ENCODE measurements around the gene CAPN9. TPM values are rescaled to one million over a fixed set of nuclear protein-coding genes. Genes with fewer than 3 reads are reported as not detected.

The CAPN9 gene
- total RNA-seq, 1 donor from 2014 or later, result not detected

DNA sequence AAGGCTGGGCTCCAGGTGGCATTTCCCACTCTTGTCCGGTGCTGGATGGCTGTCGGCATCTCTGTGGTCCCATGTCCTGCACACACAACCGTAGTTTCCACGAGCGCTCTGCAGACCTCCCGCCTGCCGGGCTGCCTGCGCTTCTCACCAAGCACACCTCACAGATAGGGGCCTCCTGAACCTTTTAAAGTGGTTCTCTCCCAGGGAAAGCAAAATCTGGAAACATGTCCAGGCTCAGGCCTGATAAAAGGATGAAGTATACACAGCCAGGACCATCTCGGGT is 46.2 kb downstream of the CAPN9 start:
- ATAC-seq (no peak), DNase-seq (ENCODE audit: low spot score) (no peak)

DNA sequence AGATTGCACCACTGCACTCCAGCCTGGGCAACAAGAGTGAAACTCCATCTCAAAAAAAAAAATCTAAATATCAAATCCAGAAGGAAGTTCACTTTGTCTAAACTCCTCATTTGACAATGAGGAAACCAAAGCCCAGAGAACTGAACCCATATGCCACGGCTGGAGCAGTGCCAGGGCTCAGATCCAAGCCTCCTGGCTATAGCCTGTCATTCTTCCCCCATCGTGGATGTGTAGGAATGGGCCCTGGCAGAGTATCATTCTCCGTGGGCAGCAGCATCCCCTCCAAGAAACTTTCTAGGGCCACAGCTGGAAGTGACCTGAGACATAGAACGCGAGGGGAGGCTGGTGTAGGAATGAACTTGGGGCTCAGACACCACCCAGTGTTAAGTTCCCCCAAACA is 47.2 kb downstream of the CAPN9 start:
- DNase-seq (ENCODE audit: low spot score) (no peak), ATAC-seq (no peak)

DNA sequence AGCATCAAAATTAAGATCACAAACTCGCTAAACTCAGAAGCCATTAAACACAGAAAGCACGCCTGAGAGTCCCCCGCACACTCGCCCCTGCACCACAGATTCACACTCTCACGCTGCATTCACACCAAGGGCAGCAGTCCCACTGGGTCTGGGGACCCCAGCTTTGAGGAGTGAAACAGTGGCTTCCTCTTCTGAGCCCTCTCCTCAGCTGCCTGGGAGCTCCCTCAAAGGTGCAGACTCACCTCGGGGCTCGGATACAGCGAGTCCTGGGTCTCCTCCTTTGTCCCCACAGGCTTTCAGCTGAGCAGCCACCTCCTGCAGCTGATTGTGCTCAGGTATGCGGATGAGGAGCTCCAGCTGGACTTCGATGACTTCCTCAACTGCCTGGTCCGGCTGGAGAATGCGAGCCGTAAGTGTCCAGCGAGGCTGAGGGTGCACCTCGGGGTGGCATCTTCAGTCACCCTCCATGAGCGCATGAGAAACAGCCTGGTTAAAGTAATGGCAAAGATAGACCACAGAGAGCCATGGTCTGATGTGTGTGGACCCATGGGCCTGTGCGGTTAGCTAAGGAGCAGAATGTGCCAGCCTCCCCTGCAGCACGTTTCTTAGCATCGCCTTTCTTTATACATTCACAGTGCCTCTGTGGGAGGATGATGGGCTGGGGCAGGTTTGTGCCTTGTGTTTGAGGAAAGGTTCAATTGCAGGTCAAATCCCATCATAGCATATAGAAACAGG is 47.9 kb downstream of the CAPN9 start:
- DNase-seq (ENCODE audit: low spot score), result peak; percentile 26
- no peak for ATAC-seq

DNA sequence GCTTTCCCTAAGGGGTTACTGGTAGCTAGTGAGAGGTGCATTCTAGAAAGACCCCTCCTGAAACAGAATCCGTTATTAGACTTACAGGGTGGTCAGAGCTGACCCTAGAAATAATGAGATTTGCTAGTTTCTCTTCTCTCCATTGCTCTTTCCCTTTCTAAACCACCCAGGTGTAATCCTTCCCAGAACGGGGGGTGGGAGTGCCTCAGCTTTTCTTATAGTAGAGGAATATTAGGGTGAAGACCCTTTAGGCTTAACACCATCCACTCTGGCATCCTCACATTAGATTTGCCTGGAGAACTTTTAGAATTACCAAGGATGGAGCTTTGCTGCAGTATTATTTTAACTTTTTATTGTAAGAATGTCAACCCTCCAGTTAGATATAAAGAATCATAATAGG is 49.4 kb downstream of the CAPN9 start:
- ATAC-seq, result no peak

DNA sequence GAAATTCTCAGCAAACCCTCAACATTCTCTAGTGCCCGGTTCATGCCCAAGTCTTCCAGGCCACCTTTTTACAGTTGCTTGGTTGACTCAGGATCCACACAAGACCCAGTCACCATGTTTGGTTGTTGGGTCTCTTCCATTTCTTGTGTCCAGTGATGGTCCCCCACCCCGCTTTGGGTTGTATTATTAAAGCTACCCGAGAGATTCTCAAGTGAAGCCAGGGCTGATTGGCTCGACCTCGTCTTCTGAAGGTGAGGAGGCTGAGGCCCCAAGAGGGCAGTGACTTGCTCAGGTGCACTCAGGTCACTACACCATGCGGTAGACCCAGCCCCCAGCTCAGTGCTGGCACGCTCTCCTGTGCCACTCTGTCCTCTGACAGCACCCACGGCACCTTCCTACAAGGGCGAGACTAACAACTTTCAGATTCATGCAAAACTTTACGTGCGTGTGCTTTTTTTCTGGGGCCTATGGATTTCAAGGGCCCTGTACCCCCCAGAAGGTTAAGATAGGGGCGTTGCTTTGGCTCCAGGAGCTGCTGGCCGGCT is 50.3 kb downstream of the CAPN9 start:
- ATAC-seq (no peak), DNase-seq (ENCODE audit: low spot score) (peak; percentile 43)

More for the DNA sequence above, 49.4 kb downstream of the CAPN9 start:
- no peak for DNase-seq (ENCODE audit: low spot score)

DNA sequence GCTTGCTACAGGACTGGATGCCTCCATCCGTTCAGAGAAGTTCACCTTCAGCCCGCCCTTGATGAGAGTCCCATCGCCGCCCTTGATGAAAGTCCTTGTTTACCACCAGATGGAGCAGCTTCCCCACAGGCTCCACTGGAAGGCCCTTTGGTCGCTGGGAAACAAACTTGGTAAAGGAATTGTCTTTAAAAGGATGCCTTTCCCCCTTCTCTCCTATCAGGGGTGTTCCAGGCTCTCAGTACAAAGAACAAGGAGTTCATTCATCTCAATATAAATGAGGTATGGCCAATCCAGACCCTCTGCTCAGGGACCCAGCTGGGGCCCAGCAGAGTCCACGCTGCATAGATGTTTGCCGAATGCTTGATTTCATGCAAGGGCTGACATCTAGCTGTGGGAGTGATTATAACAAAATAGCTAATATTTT is 50.8 kb downstream of the CAPN9 start:
- peak; percentile 56 for DNase-seq (ENCODE audit: low spot score)

DNA sequence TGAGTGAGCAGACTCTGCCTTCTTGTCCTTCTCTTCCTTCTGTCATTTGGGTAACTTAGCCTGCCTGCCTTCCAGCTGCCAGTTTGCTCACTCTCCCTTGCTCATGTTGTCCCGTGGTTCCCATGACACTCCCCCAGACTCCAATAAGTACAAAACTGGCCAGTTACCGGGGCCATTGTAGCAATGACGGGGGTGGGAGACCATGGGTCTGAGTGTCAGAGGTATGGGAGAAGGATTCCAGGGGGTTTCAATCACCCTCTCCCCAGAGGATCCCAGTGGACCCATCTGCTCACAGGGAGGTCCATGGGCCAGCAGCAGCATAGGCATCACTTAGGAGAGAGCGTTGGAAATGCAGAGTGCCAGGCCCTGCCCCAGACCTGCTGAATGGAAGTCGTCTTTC is 51.3 kb downstream of the CAPN9 start:
- peak; percentile 31 for DNase-seq (ENCODE audit: low spot score)
- no peak for ATAC-seq

More for the DNA sequence above, 50.8 kb downstream of the CAPN9 start:
- ATAC-seq, result peak; percentile 94

DNA sequence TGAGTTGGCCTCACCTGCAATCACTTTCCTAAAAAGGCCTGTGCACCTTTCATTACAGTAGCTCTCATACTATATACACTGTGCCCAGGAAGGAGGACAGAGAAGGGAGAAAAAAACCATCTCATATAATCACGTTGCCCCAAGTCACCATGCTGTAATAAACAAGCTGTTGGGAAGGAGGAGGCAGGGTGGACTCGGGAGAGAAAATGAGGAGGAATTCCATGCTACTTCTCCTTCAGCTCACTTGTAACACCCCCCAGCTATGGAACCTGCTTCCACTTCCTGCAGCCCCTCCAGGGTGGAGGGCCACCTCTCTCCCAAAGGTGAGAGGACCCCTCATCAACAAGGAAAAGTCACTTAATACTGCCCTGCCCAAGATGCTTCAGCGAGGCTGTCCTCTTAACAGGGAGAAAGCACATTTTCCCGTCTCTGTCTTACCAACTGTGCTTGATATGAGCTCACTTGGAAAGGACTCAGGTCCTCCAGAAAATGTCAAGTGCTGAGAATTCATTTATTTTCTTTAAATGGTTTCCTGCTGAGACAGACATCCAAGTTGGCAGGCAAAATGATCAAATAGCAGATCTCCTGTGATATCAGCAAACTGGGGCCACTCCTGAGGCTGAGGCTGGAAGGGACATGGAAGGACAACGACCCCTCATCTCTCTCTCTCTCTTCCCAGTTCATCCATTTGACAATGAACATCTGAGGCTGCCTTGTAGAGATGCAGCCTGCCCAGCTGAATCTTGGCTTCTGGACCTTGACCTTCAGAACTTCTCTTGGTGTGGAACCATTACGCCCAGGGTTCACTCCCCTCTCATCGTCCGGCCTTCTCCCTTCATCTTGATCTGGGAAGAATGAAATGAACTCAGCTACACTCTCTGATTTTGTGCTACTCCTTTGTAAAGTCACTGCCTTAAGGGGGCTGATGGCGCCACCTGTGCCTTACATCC is 54.0 kb downstream of the CAPN9 start:
- ATAC-seq (no peak), DNase-seq (ENCODE audit: low spot score) (no peak)

DNA sequence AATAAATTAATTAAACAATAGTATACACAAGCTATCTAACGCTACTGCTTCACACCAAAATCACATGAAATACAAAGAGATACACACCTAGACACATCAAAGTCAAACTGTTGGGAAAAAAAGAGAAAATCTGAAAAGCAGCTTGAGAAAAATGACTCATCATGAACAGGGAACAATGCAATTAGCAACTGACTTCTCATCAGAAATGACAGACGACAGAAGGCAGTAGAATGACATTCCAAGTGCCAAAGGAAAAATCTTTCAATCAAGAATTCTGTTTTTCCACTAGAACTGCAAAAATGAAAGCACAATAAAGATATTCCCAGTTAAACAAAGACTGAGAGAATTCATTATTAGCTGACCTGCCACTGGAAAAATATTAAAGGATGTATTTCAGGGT is 57.2 kb downstream of the CAPN9 start:
- no peak for DNase-seq (ENCODE audit: low spot score)
- no peak for ATAC-seq

DNA sequence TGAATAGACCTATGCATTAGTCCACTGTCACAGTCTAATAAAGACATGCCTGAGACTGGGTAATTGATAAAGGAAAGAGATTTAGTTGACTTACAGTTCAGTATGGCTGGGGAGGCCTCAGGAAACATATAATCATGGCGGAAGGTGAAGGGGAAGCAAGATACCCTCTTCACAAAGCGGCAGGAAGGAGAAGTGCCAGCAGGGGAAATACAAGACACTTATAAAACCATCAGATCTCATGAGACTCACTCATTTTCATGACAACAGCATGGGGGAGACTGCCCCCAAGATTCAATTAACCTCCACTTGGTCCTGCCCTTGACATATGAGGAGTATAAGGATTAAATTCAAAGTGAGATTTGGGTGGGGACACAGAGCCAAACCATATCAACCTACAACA is 59.4 kb downstream of the CAPN9 start:
- ATAC-seq (no peak), DNase-seq (ENCODE audit: low spot score) (no peak)

DNA sequence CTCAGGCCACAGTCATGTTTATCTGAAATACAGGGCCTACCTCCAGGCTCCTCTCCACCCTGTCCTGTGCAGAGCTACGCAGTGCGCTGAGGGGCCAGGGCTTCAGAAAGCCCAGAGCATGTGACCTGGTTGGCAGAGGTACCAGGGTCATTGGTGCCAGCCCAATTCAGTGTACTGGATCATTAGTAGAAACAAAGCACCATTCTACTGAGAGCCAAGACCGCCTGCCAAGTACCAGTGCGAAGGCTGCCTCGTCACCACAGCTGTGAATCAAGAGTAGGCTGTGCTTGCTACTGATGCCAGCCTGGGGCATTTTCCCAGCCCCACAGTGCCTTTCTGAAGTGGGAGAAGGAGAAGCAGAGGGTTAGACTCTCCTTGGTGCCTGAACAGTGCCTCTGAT is 59.8 kb downstream of the CAPN9 start:
- peak; percentile 26 for ATAC-seq
- DNase-seq (ENCODE audit: low spot score), result peak; percentile 43

DNA sequence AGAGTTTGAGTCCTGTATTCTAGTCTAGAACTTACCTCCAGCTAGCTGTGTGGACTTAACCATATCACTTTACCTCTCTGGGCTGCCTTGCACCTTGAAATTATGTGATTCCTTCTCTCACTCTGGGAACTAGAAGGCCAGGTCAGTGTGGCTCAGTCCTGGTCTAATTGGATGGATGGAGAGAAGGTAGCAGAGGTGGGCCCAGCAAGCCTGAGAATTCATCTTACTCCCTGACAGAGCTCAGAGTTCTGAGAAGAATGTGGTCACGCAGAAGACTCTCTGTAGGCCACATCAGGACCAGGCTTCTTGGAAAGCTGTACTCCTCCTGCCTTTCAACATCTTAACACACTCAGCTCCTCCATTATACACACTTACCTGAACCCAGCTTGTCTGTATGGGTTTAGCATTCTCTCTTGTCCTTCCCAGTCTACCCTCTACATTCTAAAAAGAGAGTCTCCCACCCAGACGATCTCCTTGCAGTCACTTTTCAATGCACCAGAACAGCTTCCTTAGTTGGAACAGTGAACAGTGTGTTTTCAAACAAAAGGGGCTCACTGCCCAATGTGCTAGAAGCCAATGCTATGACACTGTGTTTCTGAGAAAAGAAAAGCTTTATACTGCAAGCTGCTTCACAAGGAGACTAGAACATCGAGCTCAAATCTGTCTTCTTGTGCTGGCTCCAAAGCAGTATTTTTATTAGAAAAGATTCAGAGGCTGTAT is 60.5 kb downstream of the CAPN9 start:
- ATAC-seq, result no peak
- DNase-seq (ENCODE audit: low spot score), result no peak

DNA sequence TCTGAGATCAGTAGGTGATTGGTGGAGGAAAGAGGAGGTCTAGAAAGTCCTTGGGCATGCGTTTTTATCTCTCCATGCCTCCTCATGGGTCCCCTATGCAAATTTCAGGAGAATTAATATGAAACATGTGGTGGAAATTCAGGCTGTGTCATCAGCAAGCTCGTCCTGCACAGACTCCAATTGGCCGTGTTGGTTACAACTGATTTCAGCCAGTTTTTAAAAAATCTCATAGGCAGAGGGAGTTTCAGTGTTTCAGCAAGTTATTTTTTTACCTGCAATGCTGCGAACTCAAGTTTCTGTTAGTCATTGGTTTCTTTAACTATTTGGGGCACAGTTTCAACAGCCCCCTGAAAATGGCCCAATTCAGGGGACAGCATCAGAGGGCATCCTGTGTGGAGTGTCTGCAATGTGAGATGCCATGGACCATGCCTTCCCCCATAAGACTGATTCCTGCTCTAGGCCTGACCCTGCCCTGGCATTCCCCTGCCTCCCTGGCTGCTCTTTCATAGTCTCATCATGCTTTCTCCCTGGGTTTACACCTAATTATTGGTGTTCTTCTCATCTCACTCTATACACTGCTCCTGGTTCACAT is 61.2 kb downstream of the CAPN9 start:
- no peak for DNase-seq (ENCODE audit: low spot score)
- no peak for ATAC-seq

DNA sequence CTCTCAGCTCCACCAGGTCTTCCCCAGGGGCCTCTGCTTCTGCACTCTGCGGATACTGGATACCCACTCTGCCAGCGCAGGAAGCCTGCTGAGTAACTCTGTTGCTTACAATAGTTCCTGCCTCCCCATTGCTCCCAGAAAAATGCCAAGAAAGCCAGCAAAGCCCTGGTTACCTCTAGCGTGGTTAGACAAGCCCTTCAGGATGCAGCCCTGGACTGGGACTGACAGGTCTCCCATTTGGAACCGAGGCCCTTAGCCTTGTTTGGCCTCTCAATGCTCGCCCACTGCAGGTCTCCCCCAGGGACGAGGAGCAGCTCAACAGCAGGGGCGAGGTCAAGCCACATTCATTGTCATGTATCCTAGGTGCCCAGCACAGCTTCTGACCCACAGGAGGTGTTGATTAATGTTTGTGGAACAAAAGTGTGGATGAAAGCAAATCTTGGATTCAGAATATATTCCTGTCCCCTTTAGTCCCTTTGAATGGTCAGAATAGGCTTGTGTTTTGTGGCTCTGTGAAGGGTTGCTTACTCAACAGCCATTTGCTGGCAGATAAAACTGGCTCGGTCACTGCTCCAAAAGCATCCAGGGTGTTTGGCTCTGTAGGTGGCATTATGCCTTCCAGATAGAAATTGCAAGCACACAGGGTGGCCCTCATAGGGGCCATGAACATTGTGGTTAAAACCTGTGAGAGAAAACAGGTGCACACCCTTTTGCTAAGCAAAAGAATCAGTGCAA is 62.2 kb downstream of the CAPN9 start:
- DNase-seq (ENCODE audit: low spot score), result peak; percentile 35
- ATAC-seq, result no peak

DNA sequence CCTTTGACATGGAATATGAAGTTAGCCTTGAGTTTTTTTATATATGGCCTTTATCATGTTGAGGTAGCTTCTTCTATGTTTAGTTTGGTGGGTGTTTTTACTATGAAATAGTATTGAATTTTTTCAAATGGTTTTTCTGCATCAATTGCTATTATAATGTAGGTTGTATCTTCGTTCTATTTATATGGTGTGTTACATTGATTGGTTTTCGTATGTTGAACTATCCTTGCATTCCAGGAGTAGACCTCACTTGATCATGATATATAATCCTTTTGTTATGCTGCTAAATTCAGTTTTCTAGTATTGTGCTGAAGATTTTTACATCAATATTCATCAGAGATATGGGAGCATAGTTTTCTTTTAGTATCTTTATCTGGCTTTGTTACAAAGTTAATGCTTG is 65.4 kb downstream of the CAPN9 start:
- DNase-seq (ENCODE audit: low spot score), result no peak
- no peak for ATAC-seq

DNA sequence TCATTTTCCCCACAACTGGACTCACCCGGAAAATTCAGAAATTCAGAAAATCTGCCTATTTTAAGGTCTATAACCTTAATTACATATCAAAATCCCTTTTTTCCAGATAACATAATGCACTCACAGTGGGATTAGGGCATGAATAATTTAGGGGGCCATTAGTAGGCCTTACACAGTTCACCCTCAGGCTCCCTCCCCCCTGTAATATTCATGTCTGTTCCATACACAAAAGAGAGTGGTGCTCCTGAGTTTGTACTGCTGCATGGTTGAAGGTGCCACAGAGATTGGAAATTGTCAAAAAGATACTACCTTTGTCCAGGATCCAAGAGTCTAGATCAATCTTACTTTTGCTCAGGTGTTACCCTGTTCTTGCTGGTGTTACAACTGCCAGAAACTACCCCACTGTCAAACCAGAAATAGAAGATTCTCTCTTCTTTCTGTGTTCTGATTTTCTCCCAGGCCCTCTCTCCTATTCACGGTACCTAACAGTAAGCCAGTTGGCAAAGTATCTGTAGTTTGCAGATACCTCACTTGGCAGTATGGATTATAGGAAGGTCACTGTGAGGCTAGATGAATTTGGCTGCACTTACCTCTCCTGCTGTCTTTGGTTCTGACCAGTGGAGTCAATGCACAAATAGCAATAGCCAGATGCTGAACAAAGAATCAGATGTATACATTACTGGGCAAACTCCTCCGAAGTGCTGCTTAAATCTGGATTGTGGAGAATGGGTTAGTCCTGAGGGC is 67.9 kb downstream of the CAPN9 start:
- no peak for ATAC-seq
- DNase-seq (ENCODE audit: low spot score), result no peak

DNA sequence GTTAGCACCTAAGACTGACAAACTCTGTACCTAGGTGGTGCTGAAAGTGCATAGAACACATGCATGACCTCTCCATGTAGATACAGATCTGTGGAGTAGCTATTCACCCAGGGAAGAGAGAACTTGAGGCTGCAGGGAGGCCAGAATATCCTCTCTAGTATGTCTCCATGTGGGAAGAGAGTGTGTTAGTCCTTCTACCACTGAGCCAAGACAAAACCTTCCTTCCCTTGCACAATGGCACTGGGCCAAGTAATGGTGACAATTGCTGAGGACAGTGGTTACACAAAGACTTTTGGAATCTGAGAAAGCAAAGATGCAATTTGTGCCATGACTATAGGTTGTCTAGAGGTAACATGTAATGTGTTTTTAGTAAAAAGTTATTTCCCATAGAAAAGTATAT is 68.8 kb downstream of the CAPN9 start:
- ATAC-seq (no peak), DNase-seq (ENCODE audit: low spot score) (no peak)

DNA sequence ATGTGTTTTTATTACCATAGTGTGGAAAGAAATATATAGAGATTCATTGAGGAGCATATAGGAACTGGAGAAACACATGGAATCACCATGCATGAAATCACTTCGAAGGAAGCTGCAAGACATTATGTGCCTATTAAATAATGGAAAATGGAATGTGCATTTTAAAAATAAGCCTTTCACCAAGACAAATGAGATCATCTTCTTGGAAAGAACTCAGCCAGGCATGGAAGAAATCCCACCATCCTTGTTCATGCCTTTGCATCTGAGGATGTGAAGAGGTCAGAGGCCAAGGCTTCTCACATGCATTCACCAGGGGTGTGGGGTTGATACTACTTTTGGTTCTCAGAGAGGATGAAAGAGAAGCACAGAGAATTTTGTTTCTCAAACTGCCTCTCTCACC is 71.2 kb downstream of the CAPN9 start:
- ATAC-seq, result no peak
- no peak for DNase-seq (ENCODE audit: low spot score)

DNA sequence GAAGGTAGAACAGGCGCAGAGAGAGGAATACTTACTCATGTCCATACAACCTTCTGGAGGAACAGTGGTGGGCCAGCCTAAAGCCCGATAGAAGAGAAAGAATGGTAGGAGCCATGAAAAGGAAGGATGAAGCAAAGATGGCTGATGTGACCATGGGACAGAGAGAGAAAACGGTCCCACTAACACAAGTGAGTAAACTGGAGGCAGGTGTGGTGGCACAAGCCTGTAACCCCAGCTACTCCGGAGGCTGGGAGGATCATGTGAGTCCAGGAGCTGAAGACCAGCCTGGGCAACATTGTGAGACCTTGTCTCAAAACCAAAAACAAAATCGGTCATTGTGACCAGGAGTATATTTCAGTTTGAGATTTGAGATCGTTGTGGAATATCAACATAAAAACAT is 71.7 kb downstream of the CAPN9 start:
- DNase-seq (ENCODE audit: low spot score) (no peak), ATAC-seq (no peak)

DNA sequence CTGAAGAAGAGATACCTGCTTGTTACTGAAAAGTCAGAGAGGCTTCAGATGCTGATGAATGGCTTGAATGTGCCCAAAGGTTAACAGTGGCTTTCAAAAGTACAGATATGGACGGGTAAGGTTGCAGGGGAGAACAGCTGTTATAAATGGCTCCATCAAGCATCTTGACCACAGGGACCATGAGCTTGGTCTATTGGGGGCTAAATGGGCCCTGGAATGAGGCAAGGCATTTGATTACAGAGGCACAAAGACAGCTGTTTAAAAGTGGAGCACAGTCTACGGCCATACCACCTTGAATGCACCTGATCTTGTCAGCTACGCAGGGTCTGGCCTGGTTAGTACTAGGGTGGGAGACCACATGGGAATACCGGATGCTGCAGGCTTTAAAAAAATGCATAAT is 72.8 kb downstream of the CAPN9 start:
- ATAC-seq (no peak), DNase-seq (ENCODE audit: low spot score) (no peak)
